Esophagus muscularis mucosa (tissue), 3 donors: ENCODE results near the gene PITX1.

Experiments used
- CTCF ChIP-seq, 3 experiments: fragments of 200-600 bp in 2 of 3; fragments of 450-650 bp in 1 of 3; sonication (generic) in 2 of 3; IDR thresholded peaks; one replicate each; pipeline ENCODE4 v1.5.1; 2017 to 2019; ENCODE audit warnings: antibody characterized with exemption in 3 of 3, mild to moderate bottlenecking in 2 of 3, moderate library complexity in 1 of 3
- POLR2A ChIP-seq: fragments of 450-650 bp; IDR thresholded peaks from one replicate; pipeline ENCODE4 v1.6.1; 2017; ENCODE audit warnings: antibody characterized with exemption, moderate library complexity, mild to moderate bottlenecking, low read depth

GRCh38 chr5:135069895-135070657 is 36.0 kb upstream of the PITX1 start:
- TF ChIP-seq CTCF (IDR thresholded peaks at IDR 0.05), result no peak
- no peak for TF ChIP-seq POLR2A
